Kidney epithelial cell (primary cell): Measurements from ENCODE around the gene GREB1. TPM values are rescaled to one million over a fixed set of nuclear protein-coding genes. Genes with fewer than 3 reads are reported as not detected.

Source experiments
- DNase-seq: peaks from one replicate; pipeline ENCODE4 v3.0.0-alpha.2; 2010; ENCODE audit warnings: low read depth
- H3K27me3 ChIP-seq: 2 replicates; pipeline ENCODE4 v1.6.0; 2011; ENCODE audit warnings: low read length; ENCODE audit not compliant: control insufficient read depth, insufficient read depth
- H3K36me3 ChIP-seq: 2 replicates; pipeline ENCODE4 v1.5.1; 2011; ENCODE audit warnings: low read length; ENCODE audit not compliant: control insufficient read depth, insufficient read depth
- H3K4me3 ChIP-seq: 2 replicates; pipeline ENCODE4 v1.5.1; 2011; ENCODE audit warnings: low read depth, mild to moderate bottlenecking, control low read depth, low read length
- CTCF ChIP-seq: IDR thresholded peaks from 2 replicates; pipeline ENCODE4 v1.5.1; 2011; ENCODE audit warnings: mild to moderate bottlenecking, moderate library complexity, low read length, control low read depth, inconsistent platforms; ENCODE audit not compliant: insufficient read depth, poor library complexity, severe bottlenecking
- total RNA-seq: library from RNA; depleted of rRNA; stranded (reverse); fragments of >200 nt; gene quantifications from 2 replicates; pipeline ENCODE4 v1.2.3, GENCODE V29; 2015

The GREB1 gene
- total RNA-seq, 1 donor from 2014 or later, result 2.8 TPM

- no peaks in the 10 kb centered on the region for H3K36me3 ChIP-seq
Measured at GRCh38 chr2:11499081-11499743, 34.6 kb upstream of the GREB1 start.

GRCh38 chr2:11500702-11501303, 33.0 kb upstream of the GREB1 start:
- Histone ChIP-seq H3K27me3 (peaks cover 2% of the 10 kb centered on the region), H3K36me3 (no peaks in the 10 kb centered on the region), H3K4me3 (no peak overlapping the region)
- TF ChIP-seq CTCF, result no peak
- no peak for DNase-seq

More at GRCh38 chr2:11499081-11499743, 34.6 kb upstream of the GREB1 start:
- Histone ChIP-seq H3K4me3 (no peak overlapping the region), H3K27me3 (peaks cover 2% of the 10 kb centered on the region)
- TF ChIP-seq CTCF, result no peak
- no peak for DNase-seq

GRCh38 chr2:11502740-11503292, 31.0 kb upstream of the GREB1 start:
- Histone ChIP-seq H3K27me3 (peaks cover 2% of the 10 kb centered on the region), H3K36me3 (no peaks in the 10 kb centered on the region), H3K4me3 (no peak overlapping the region)
- DNase-seq, result no peak
- no peak for TF ChIP-seq CTCF

GRCh38 chr2:11503354-11503927, 30.4 kb upstream of the GREB1 start:
- peaks cover 2% of the 10 kb centered on the region for H3K27me3 ChIP-seq
- no peak for TF ChIP-seq CTCF
- DNase-seq, result no peak
- H3K36me3 ChIP-seq, result no peaks in the 10 kb centered on the region
- H3K4me3 ChIP-seq, result no peak overlapping the region

- TF ChIP-seq CTCF, result no peak
- peak; percentile 14 for DNase-seq
- Histone ChIP-seq H3K36me3 (no peaks in the 10 kb centered on the region), H3K4me3 (no peak overlapping the region), H3K27me3 (no peaks in the 10 kb centered on the region)
Measured at GRCh38 chr2:11505652-11506610, 27.9 kb upstream of the GREB1 start.
